ENCODE data around the gene RGS4. TPM values are rescaled to one million over a fixed set of nuclear protein-coding genes. Genes with fewer than 3 reads are reported as not detected.

RGS4 gene
- total RNA-seq, 2 experiments from 2014 or later = not detected

GRCh38 chr1:163094589-163094988 lies 25.4 kb downstream of the RGS4 start:
- no peak for DNase-seq
- Mint-ChIP-seq H3K27ac (no peak overlapping the region), H3K36me3 (no peaks in the 10 kb centered on the region), H3K4me3 (no peak overlapping the region), H3K27me3 (no peaks in the 10 kb centered on the region), H3K4me1 (no peaks in the 10 kb centered on the region), H3K9me3 (ENCODE audit: low read depth) (no peaks in the 10 kb centered on the region)
- CTCF ChIA-PET = no interaction called here
- ATAC-seq = no peak

- CTCF ChIA-PET = no interaction called here
- no peak for ATAC-seq
- Mint-ChIP-seq H3K4me1 (no peaks in the 10 kb centered on the region), H3K4me3 (no peak overlapping the region), H3K9me3 (ENCODE audit: low read depth) (no peaks in the 10 kb centered on the region), H3K36me3 (no peaks in the 10 kb centered on the region), H3K27ac (no peak overlapping the region), H3K27me3 (no peaks in the 10 kb centered on the region)
- no peak for DNase-seq
Measured at GRCh38 chr1:163095213-163095612, 26.1 kb downstream of the RGS4 start.

DNA sequence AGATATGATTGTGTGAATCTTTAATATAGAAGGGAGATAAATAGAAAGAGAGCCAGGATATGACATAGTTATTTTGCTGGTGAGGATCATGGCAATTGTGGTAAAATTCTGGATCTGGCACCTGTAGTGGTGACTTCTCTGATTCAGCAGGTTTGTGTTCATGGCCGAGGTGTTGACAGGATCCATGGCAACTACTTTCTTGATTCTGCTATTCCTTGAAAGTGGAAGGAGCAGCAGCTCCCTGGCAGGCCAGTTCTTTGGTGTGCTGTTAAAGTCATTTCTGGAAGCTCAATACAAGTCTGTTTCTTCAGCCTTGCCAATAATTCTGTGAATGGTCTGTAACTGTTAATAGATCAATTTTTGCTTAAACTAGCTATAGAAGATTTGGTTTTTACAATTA lies 33.4 kb downstream of the RGS4 start:
- Mint-ChIP-seq H3K4me1 (no peaks in the 10 kb centered on the region), H3K4me3 (no peak overlapping the region), H3K9me3 (ENCODE audit: low read depth) (no peaks in the 10 kb centered on the region), H3K27me3 (peaks cover 8% of the 10 kb centered on the region), H3K36me3 (no peaks in the 10 kb centered on the region), H3K27ac (no peak overlapping the region)
- ATAC-seq (no peak), DNase-seq (no peak)
- CTCF ChIA-PET = no interaction called here

DNA sequence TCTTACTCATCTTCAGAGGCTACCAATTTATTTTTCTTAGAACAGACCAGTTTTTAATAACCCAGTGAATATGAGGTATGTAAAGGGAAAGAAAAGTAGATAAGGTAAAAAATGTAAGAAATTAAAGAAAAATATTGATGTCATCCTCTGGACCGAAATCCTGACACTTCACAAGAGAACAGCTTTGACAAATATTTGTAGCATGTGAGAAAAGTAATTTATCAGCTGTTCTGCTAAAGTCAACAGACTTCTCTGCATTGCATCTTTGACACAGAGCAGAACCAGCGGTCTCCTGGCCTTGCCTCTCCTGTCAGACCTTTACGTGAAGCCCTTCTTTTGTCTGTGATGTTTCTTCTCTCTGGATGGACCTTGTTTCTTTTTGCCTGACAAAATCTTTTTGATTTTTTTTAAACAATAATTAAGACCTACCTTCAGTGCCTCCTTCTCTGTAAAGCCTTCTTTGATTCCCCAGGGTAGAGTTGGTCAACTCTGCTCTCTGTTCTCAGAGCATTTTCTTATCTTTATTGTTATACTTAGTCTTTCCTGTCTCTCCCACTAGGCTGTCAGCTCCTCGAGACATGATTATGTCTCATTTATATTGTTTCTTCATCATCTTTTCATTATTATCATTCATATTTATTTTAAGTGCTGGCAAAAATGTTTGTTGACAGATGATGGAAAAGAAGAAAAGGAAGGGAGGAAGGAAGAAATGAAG lies 35.4 kb downstream of the RGS4 start:
- H3K9me3 Mint-ChIP-seq (ENCODE audit: low read depth) = no peaks in the 10 kb centered on the region
- ATAC-seq (no peak), DNase-seq (no peak)
- H3K36me3 Mint-ChIP-seq = no peaks in the 10 kb centered on the region
- H3K27ac Mint-ChIP-seq = no peak overlapping the region
- CTCF ChIA-PET = no interaction called here
- no peaks in the 10 kb centered on the region for H3K4me1 Mint-ChIP-seq
- H3K27me3 Mint-ChIP-seq = peaks cover 8% of the 10 kb centered on the region
- H3K4me3 Mint-ChIP-seq = no peak overlapping the region

DNA sequence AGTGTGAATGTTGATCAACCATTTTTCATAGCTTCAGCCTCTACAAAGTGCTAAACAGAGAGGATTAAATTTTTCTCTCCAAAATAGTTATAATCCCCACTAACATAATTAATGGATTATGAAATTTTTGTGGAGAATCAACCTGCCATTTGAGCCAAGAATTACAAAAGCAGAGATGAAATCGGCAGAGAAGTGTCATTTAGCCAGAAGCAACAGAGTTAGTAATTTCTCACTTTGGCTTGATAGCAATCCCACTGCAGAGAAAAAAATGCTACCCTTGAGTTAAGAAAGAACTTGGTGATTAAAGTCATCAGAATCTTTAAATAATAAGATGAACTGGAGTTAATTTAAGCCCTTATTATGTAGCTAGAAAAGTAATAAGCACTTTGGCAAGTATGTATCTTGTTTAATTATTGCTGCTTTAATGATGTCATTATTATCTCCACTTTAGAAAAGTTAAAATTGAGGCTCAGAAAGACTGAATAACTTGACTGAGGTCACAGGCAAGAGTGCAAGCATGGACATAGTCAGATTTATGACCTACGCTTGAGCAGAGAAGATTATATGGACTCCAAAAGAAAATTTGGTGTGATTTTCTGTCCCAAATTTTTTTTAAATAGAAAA lies 37.3 kb downstream of the RGS4 start:
- no peaks in the 10 kb centered on the region for H3K9me3 Mint-ChIP-seq (ENCODE audit: low read depth)
- H3K4me3 Mint-ChIP-seq = no peak overlapping the region
- no peak for DNase-seq
- no peaks in the 10 kb centered on the region for H3K4me1 Mint-ChIP-seq
- peaks cover 8% of the 10 kb centered on the region for H3K27me3 Mint-ChIP-seq
- H3K27ac Mint-ChIP-seq = no peak overlapping the region
- CTCF ChIA-PET = no interaction called here
- no peak for ATAC-seq
- no peaks in the 10 kb centered on the region for H3K36me3 Mint-ChIP-seq

DNA sequence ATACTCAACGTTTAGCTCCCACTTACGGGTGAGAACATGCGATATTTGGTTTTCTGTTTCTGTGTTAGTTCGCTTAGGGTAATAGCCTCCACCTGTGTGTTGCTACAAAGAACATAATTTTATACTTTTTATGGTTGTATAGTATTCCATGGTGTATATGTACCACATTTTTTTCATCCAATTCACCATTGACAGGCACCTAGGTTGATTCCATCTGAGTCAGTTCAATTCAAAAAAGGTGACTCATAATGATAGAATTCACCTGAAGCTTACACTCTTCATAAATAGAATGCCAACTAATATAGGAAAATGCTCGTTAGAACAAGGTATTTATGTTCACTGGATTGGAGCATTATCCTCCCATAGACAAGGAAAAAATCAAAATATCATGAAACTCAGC lies 38.5 kb downstream of the RGS4 start:
- Mint-ChIP-seq H3K36me3 (no peaks in the 10 kb centered on the region), H3K27ac (no peak overlapping the region), H3K4me3 (no peak overlapping the region), H3K9me3 (ENCODE audit: low read depth) (no peaks in the 10 kb centered on the region), H3K4me1 (no peaks in the 10 kb centered on the region), H3K27me3 (peaks cover 8% of the 10 kb centered on the region)
- CTCF ChIA-PET = no interaction called here
- DNase-seq (no peak), ATAC-seq (no peak)

GRCh38 chr1:163115887-163116286 lies 46.7 kb downstream of the RGS4 start:
- Mint-ChIP-seq H3K9me3 (ENCODE audit: low read depth) (no peaks in the 10 kb centered on the region), H3K4me1 (no peaks in the 10 kb centered on the region), H3K36me3 (no peaks in the 10 kb centered on the region), H3K27ac (no peak overlapping the region), H3K27me3 (peaks cover 3% of the 10 kb centered on the region), H3K4me3 (no peak overlapping the region)
- no peak for ATAC-seq
- CTCF ChIA-PET = no interaction called here
- no peak for DNase-seq

DNA sequence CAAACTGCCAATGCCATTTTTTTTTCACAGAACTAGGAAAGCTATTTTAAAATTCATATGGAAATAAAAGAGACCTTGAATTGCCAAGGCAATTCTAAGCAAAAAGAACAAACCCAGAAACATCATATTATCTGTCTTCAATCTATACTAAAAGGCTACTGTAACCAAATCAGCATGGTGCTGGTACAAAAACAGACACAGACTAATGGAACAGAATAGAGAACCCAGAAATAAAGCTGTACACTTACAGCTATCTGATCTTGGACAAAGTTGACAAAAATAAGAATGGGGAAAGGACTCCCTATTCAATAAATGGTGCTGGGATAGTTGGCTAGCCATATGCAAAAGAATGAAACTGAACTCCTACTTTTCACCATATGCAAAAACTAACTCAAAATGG lies 50.5 kb downstream of the RGS4 start:
- CTCF ChIA-PET = no interaction called here
- Mint-ChIP-seq H3K4me1 (no peaks in the 10 kb centered on the region), H3K9me3 (ENCODE audit: low read depth) (no peaks in the 10 kb centered on the region), H3K36me3 (no peaks in the 10 kb centered on the region), H3K27ac (no peak overlapping the region), H3K27me3 (peaks cover 7% of the 10 kb centered on the region), H3K4me3 (no peak overlapping the region)
- DNase-seq = no peak
- ATAC-seq = no peak

DNA sequence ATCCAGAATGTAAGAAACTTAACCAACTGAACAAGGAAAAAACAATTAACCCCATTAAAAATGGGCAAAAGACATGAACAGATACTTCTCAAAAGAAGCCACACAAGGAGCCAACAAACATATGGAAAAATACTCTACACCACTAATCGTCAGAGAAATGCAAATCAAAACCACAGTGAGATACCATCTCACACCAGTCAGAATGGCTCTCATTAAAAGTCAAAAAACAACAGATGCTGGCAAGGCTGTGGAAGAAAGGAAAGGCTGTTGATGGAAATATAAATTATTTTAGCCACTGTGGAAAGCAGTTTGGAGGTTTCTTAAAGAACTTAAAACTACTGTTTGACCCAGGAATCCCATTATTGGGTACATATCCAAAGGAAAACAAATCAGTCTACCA lies 51.2 kb downstream of the RGS4 start:
- CTCF ChIA-PET = no interaction called here
- Mint-ChIP-seq H3K9me3 (ENCODE audit: low read depth) (no peaks in the 10 kb centered on the region), H3K36me3 (no peaks in the 10 kb centered on the region), H3K4me1 (no peaks in the 10 kb centered on the region), H3K27ac (no peak overlapping the region), H3K27me3 (peaks cover 7% of the 10 kb centered on the region), H3K4me3 (no peak overlapping the region)
- no peak for DNase-seq
- no peak for ATAC-seq

DNA sequence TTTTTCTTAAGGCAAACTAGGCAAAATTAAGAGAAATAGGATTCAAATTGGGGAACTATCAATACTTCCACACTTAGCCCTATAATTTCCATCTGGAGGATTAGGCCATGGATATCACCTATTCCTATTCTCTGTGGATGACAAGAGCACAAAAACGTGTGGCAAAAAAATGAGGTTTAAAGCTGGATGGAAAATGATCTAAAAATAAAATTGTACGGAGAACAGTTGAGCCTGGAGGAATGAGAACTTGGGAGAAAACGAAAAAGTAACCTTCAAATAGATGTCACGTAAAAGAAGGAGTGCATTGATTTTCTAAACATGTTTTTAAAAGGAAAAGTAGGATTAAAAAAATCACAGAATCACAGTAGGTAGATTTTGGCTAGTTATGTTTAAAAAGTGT lies 55.7 kb downstream of the RGS4 start:
- Mint-ChIP-seq H3K4me1 (no peaks in the 10 kb centered on the region), H3K27me3 (peaks cover 16% of the 10 kb centered on the region), H3K4me3 (no peak overlapping the region), H3K36me3 (no peaks in the 10 kb centered on the region), H3K9me3 (ENCODE audit: low read depth) (no peaks in the 10 kb centered on the region), H3K27ac (no peak overlapping the region)
- ATAC-seq = no peak
- DNase-seq = no peak
- CTCF ChIA-PET = no interaction called here

Other genes starting within 250 kb of the RGS4 start
- not detected for gene CCDC190, start 208.2 kb upstream of the RGS4 start, total RNA-seq
- gene RGS5, start 133.6 kb downstream of the RGS4 start, total RNA-seq = 1 to 10 TPM; 3.1 to 3.7 TPM

Measured in activated CD8-positive, alpha-beta memory T cell treated with anti-CD3 and anti-CD28 coated beads, Interleukin-2, amount 10 ng/mL, durations not matched to agents 7 days and 5 days (primary cell).